ENCODE data around the gene REG1A. TPM values are rescaled to one million over a fixed set of nuclear protein-coding genes. Genes with fewer than 3 reads are reported as not detected.

Gene REG1A
- total RNA-seq, 1 experiment from 2014 or later = 4.8 TPM

DNA sequence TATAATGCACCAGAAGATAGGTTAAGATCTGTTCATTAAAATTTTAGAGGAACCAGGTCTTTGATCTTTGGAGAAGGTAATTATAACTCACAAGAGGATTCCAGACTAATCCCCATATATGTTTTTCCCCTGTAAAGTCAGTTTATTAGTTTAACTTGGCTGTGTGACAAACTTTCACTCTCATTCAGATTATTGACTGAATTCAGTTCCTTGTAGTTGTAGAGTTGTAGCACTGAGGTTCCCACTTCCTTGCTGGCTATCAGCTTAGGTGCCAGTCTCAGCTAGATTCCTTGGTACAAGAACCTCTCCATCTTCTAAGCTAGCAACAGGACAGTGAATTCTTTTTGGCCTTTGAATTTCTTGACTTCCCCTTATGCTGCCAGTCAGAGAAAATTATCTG is 19.1 kb downstream of the REG1A start (continued):
- TF ChIP-seq, protein P1, sequence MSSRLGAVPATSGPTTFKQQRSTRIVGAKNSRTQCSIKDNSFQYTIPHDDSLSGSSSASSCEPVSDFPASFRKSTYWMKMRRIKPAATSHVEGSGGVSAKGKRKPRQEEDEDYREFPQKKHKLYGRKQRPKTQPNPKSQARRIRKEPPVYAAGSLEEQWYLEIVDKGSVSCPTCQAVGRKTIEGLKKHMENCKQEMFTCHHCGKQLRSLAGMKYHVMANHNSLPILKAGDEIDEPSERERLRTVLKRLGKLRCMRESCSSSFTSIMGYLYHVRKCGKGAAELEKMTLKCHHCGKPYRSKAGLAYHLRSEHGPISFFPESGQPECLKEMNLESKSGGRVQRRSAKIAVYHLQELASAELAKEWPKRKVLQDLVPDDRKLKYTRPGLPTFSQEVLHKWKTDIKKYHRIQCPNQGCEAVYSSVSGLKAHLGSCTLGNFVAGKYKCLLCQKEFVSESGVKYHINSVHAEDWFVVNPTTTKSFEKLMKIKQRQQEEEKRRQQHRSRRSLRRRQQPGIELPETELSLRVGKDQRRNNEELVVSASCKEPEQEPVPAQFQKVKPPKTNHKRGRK (CRISPR knock-in tag; IDR thresholded peaks at IDR 0.05; ENCODE audit: borderline replicate concordance) = no peak

DNA sequence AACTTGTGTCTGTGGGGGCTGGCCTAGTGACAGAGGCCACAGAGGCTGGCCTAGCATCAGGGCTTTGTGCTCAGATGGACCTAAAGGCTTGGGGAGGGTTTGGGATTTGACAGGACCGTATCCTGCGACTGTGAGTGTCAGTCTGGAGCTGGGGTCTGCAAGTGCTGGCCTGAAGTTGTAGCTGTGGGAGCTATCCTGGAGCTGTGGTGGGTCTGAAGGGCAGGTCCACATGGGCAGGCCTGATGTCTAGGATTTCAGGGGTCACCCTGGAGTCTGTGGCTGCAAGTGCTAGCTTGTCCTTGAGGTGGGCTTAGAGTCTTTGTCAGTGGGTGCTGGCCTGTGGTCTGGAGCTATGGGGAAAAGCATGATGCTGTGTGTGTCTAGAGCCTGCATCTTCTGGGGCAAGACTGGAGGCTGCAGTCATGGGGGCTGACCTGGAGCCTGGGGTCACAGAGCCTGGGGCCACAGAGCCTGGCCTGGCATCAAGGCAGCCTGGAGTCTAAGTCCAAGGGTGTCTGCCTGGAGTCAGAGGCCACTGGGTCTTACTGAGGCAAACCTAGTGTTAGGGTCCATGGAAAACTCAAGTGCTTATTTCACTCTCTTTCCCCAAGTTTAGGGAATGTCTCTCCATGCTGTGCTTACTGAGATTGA is 35.7 kb downstream of the REG1A start:
- POLR2A ChIA-PET = no interaction called here
- TF ChIP-seq ZNF232 (CRISPR knock-in tag; IDR thresholded peaks at IDR 0.05) (no peak), ZNF121 (CRISPR knock-in tag; IDR thresholded peaks at IDR 0.05) (no peak), TEAD1 (CRISPR knock-in tag; IDR thresholded peaks at IDR 0.05) (no peak), NR3C1 (CRISPR knock-in tag; conservative IDR thresholded peaks at IDR 0.05; ENCODE audit: low read depth) (no peak), PRRX2 (CRISPR knock-in tag; IDR thresholded peaks at IDR 0.05) (no peak), ZNF317 (CRISPR knock-in tag; IDR thresholded peaks at IDR 0.05; ENCODE audit: borderline replicate concordance, low read depth) (no peak), ZBTB21 (CRISPR knock-in tag; IDR thresholded peaks at IDR 0.05; ENCODE audit: borderline replicate concordance) (no peak), ZNF396 (CRISPR knock-in tag; IDR thresholded peaks at IDR 0.05; ENCODE audit: borderline replicate concordance) (no peak), NR1H2 (CRISPR knock-in tag; IDR thresholded peaks at IDR 0.05) (no peak), NFYB (CRISPR knock-in tag; conservative IDR thresholded peaks at IDR 0.05; ENCODE audit: low read depth) (no peak)
- TF ChIP-seq, protein P2, sequence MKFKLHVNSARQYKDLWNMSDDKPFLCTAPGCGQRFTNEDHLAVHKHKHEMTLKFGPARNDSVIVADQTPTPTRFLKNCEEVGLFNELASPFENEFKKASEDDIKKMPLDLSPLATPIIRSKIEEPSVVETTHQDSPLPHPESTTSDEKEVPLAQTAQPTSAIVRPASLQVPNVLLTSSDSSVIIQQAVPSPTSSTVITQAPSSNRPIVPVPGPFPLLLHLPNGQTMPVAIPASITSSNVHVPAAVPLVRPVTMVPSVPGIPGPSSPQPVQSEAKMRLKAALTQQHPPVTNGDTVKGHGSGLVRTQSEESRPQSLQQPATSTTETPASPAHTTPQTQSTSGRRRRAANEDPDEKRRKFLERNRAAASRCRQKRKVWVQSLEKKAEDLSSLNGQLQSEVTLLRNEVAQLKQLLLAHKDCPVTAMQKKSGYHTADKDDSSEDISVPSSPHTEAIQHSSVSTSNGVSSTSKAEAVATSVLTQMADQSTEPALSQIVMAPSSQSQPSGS (CRISPR knock-in tag; IDR thresholded peaks at IDR 0.05; ENCODE audit: borderline replicate concordance, low read depth) = no peak
- TF ChIP-seq, protein P3, sequence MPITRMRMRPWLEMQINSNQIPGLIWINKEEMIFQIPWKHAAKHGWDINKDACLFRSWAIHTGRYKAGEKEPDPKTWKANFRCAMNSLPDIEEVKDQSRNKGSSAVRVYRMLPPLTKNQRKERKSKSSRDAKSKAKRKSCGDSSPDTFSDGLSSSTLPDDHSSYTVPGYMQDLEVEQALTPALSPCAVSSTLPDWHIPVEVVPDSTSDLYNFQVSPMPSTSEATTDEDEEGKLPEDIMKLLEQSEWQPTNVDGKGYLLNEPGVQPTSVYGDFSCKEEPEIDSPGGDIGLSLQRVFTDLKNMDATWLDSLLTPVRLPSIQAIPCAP (CRISPR knock-in tag; IDR thresholded peaks at IDR 0.05) = no peak
- TF ChIP-seq, protein P4, sequence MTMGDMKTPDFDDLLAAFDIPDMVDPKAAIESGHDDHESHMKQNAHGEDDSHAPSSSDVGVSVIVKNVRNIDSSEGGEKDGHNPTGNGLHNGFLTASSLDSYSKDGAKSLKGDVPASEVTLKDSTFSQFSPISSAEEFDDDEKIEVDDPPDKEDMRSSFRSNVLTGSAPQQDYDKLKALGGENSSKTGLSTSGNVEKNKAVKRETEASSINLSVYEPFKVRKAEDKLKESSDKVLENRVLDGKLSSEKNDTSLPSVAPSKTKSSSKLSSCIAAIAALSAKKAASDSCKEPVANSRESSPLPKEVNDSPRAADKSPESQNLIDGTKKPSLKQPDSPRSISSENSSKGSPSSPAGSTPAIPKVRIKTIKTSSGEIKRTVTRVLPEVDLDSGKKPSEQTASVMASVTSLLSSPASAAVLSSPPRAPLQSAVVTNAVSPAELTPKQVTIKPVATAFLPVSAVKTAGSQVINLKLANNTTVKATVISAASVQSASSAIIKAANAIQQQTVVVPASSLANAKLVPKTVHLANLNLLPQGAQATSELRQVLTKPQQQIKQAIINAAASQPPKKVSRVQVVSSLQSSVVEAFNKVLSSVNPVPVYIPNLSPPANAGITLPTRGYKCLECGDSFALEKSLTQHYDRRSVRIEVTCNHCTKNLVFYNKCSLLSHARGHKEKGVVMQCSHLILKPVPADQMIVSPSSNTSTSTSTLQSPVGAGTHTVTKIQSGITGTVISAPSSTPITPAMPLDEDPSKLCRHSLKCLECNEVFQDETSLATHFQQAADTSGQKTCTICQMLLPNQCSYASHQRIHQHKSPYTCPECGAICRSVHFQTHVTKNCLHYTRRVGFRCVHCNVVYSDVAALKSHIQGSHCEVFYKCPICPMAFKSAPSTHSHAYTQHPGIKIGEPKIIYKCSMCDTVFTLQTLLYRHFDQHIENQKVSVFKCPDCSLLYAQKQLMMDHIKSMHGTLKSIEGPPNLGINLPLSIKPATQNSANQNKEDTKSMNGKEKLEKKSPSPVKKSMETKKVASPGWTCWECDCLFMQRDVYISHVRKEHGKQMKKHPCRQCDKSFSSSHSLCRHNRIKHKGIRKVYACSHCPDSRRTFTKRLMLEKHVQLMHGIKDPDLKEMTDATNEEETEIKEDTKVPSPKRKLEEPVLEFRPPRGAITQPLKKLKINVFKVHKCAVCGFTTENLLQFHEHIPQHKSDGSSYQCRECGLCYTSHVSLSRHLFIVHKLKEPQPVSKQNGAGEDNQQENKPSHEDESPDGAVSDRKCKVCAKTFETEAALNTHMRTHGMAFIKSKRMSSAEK (CRISPR knock-in tag; IDR thresholded peaks at IDR 0.05; ENCODE audit: borderline replicate concordance) = no peak
- TF ChIP-seq, protein P5, sequence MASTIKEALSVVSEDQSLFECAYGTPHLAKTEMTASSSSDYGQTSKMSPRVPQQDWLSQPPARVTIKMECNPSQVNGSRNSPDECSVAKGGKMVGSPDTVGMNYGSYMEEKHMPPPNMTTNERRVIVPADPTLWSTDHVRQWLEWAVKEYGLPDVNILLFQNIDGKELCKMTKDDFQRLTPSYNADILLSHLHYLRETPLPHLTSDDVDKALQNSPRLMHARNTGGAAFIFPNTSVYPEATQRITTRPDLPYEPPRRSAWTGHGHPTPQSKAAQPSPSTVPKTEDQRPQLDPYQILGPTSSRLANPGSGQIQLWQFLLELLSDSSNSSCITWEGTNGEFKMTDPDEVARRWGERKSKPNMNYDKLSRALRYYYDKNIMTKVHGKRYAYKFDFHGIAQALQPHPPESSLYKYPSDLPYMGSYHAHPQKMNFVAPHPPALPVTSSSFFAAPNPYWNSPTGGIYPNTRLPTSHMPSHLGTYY (CRISPR knock-in tag; IDR thresholded peaks at IDR 0.05) = no peak
- TF ChIP-seq, protein P6, sequence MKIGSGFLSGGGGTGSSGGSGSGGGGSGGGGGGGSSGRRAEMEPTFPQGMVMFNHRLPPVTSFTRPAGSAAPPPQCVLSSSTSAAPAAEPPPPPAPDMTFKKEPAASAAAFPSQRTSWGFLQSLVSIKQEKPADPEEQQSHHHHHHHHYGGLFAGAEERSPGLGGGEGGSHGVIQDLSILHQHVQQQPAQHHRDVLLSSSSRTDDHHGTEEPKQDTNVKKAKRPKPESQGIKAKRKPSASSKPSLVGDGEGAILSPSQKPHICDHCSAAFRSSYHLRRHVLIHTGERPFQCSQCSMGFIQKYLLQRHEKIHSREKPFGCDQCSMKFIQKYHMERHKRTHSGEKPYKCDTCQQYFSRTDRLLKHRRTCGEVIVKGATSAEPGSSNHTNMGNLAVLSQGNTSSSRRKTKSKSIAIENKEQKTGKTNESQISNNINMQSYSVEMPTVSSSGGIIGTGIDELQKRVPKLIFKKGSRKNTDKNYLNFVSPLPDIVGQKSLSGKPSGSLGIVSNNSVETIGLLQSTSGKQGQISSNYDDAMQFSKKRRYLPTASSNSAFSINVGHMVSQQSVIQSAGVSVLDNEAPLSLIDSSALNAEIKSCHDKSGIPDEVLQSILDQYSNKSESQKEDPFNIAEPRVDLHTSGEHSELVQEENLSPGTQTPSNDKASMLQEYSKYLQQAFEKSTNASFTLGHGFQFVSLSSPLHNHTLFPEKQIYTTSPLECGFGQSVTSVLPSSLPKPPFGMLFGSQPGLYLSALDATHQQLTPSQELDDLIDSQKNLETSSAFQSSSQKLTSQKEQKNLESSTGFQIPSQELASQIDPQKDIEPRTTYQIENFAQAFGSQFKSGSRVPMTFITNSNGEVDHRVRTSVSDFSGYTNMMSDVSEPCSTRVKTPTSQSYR (CRISPR knock-in tag; IDR thresholded peaks at IDR 0.05) = no peak
- TF ChIP-seq, protein P7, sequence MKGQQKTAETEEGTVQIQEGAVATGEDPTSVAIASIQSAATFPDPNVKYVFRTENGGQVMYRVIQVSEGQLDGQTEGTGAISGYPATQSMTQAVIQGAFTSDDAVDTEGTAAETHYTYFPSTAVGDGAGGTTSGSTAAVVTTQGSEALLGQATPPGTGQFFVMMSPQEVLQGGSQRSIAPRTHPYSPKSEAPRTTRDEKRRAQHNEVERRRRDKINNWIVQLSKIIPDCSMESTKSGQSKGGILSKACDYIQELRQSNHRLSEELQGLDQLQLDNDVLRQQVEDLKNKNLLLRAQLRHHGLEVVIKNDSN (CRISPR knock-in tag; IDR thresholded peaks at IDR 0.05) = no peak
- TF ChIP-seq, protein P8, sequence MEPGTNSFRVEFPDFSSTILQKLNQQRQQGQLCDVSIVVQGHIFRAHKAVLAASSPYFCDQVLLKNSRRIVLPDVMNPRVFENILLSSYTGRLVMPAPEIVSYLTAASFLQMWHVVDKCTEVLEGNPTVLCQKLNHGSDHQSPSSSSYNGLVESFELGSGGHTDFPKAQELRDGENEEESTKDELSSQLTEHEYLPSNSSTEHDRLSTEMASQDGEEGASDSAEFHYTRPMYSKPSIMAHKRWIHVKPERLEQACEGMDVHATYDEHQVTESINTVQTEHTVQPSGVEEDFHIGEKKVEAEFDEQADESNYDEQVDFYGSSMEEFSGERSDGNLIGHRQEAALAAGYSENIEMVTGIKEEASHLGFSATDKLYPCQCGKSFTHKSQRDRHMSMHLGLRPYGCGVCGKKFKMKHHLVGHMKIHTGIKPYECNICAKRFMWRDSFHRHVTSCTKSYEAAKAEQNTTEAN (CRISPR knock-in tag; IDR thresholded peaks at IDR 0.05) = no peak
- TF ChIP-seq, protein P9, sequence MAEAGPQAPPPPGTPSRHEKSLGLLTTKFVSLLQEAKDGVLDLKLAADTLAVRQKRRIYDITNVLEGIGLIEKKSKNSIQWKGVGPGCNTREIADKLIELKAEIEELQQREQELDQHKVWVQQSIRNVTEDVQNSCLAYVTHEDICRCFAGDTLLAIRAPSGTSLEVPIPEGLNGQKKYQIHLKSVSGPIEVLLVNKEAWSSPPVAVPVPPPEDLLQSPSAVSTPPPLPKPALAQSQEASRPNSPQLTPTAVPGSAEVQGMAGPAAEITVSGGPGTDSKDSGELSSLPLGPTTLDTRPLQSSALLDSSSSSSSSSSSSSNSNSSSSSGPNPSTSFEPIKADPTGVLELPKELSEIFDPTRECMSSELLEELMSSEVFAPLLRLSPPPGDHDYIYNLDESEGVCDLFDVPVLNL (CRISPR knock-in tag; IDR thresholded peaks at IDR 0.05; ENCODE audit: borderline replicate concordance, low read depth) = no peak

More for the DNA sequence above, 35.7 kb downstream of the REG1A start:
- H3K27me3 Mint-ChIP-seq (ENCODE audit: low read depth) = no peaks in the 10 kb centered on the region; the same call in 1 of the 2 replicates
- no peak overlapping the region for H3K4me3 Mint-ChIP-seq
- peaks cover 11% of the 10 kb centered on the region for H3K9me3 Mint-ChIP-seq
- H3K36me3 Mint-ChIP-seq = no peaks in the 10 kb centered on the region
- ATAC-seq = no peak
- no peak overlapping the region for H3K27ac Mint-ChIP-seq
- H3K4me1 Mint-ChIP-seq = no peaks in the 10 kb centered on the region
- no peak for DNase-seq (ENCODE audit: low spot score)
- CTCF ChIA-PET = no interaction called here
